Transverse colon (tissue), 4 donors: ENCODE measurements around the gene SLC24A4.

Experiments used
- CTCF ChIP-seq, 5 experiments: fragments of 200-600 bp in 3 of 5; fragments of 450-650 bp in 2 of 5; sonication (generic) in 3 of 5; IDR thresholded peaks; 1 replicate in 2 of 5; 2 replicates in 3 of 5; pipeline ENCODE4 v1.5.1; 2016 to 2017; ENCODE audit warnings: antibody characterized with exemption in 5 of 5, inconsistent platforms in 3 of 5, mild to moderate bottlenecking in 2 of 5, moderate library complexity in 1 of 5
- POLR2AphosphoS5 ChIP-seq, 3 donors: sonication (generic); formaldehyde crosslinking; IDR thresholded peaks; one replicate each; pipeline ENCODE4 v1.6.1; 2016; ENCODE audit warnings: antibody characterized with exemption in 3 of 3

- TF ChIP-seq CTCF (IDR thresholded peaks at IDR 0.05) (no peak), POLR2AphosphoS5 (IDR thresholded peaks at IDR 0.05) (no peak)
Observed at GRCh38 chr14:92481386-92481785, 158.4 kb downstream of the SLC24A4 start.
